ENCODE data around the gene KCNQ1OT1.

KCNQ1OT1 gene

GRCh38 chr11:2699531-2700414 lies at the start of gene KCNQ1OT1:
KCNQ1OT1 (minus strand) TSS chr11:2699994.
- H3K27ac ChIP-seq: peak within 1 kb of the TSS; percentile 83 to 95
- H3K27me3 ChIP-seq: no peaks in the 10 kb centered on the region
- H3K4me3 ChIP-seq: peak within 1 kb of the TSS; percentile 66 to 82
- no peaks in the 10 kb centered on the region for H3K9me3 ChIP-seq
- H3K36me3 ChIP-seq: no peaks in the 10 kb centered on the region
- peak; percentile 88 to 96 for DNase-seq
- TF ChIP-seq CTCF (IDR thresholded peaks at IDR 0.05): no peak
- peaks cover 0 to 28% (median 2%) of the 10 kb centered on the region in 4 donors for H3K4me1 ChIP-seq
- intact Hi-C loops (cut with DNase I; ENCODE audit: low total_unique reads): loop anchor here (5.0 kb wide), 1 partner anchor 188 kb away; the partner anchor contains the start of gene CDKN1C

DNA sequence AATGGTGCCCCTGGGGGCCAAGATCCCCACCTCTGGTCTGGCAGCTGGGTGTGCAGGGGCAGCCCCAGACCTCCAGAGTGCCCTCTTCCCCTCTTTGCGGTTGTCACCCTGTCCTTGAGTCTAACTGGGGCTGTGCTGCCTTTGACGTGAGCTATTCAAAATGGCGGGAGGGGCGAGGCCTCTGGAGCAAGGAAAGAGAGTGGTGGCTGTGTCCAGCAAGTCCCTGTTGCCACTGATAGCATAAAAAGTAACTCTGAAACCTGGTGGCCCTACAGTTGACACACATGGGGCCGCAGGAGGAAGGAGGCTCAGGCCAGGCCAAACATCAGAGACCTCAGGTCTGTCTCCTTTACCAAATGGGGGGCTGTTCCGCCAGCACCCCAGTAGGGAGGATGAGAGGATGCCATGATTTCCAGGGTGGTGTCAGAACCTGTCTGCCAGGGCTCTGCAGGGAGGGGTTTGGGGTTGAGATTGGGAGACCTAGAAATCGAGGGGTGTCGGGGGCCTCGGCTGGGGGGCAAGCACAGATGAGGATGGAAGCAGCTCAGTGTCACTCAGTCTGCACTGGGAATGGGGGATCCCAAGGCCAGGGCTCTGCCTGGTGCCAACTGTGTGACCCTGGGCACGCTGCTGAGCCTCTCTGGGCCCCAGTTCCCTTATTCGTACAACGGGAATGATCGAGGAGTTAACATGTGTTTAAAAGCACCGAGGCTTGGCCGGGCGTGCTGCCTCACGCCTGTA lies 49.2 kb upstream of the KCNQ1OT1 start:
- H3K27me3 ChIP-seq: peaks cover 0 to 15% of the 10 kb centered on the region in 2 donors
- TF ChIP-seq CTCF (IDR thresholded peaks at IDR 0.05): no peak
- no peak overlapping the region for H3K27ac ChIP-seq
- H3K36me3 ChIP-seq: no peaks in the 10 kb centered on the region
- H3K4me3 ChIP-seq: no peak overlapping the region
- intact Hi-C loops (cut with DNase I; ENCODE audit: low total_unique reads): no loop called here
- peaks cover 0 to 13% (median 0%) of the 10 kb centered on the region in 4 donors for H3K4me1 ChIP-seq
- no peaks in the 10 kb centered on the region for H3K9me3 ChIP-seq
- DNase-seq: peak in 1 of 2 donors; percentile 55

DNA sequence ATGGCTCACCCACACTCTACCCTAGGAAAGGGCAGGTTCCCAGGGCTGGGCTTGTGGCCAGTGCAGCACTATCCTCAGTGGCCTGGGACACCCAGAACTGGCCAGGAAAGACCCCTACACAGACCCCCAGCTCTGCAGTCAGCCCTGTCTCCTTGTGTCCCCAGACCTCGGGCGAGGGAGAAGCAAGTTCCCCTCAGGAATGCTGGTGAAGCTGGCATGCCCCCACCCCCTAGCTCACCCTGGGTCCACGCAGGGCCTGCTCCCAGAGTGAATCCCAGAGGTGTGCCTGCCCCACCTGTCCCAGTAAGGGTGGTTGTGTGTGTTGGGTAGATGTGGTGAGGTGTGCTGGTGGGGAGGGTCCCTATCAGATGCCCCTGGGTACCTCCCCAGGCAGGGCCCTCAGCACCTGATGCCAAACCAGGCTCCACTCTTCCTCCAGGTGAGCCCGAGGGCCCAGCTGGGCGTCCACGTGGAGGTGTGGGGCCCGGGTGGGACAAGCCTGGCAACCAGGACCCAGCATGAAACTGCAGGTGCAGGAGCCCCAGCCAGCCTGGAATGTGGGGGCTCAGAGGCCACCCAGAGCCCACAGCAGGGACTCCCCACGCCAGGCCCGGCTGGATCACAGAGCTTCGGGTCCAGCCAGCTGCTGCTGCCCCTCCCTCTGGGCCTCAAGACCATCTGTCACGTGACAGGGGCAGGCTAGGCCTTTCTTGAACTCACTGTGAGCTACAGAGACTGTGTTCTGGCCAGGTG lies 48.4 kb upstream of the KCNQ1OT1 start:
- H3K27ac ChIP-seq: no peak overlapping the region
- TF ChIP-seq CTCF (IDR thresholded peaks at IDR 0.05): no peak
- DNase-seq: peak in 1 of 2 donors; percentile 54

GRCh38 chr11:2747248-2748027 lies 47.6 kb upstream of the KCNQ1OT1 start:
- peaks cover 0 to 13% (median 0%) of the 10 kb centered on the region in 4 donors for H3K4me1 ChIP-seq
- no peak overlapping the region for H3K27ac ChIP-seq
- no peaks in the 10 kb centered on the region for H3K36me3 ChIP-seq

More for the DNA sequence above, 48.4 kb upstream of the KCNQ1OT1 start:
- Histone ChIP-seq H3K4me1 (peaks cover 0 to 13% (median 0%) of the 10 kb centered on the region in 4 donors), H3K9me3 (no peaks in the 10 kb centered on the region), H3K27me3 (peaks cover 0 to 15% of the 10 kb centered on the region in 2 donors), H3K4me3 (no peak overlapping the region), H3K36me3 (no peaks in the 10 kb centered on the region)
- intact Hi-C loops (cut with DNase I; ENCODE audit: low total_unique reads): no loop called here

More at GRCh38 chr11:2747248-2748027, 47.6 kb upstream of the KCNQ1OT1 start:
- DNase-seq: peak in 1 of 2 donors; percentile 40
- Histone ChIP-seq H3K27me3 (peaks cover 0 to 15% of the 10 kb centered on the region in 2 donors), H3K4me3 (no peak overlapping the region), H3K9me3 (no peaks in the 10 kb centered on the region)
- no peak for TF ChIP-seq CTCF (IDR thresholded peaks at IDR 0.05)
- intact Hi-C loops (cut with DNase I; ENCODE audit: low total_unique reads): no loop called here
